Left kidney (tissue), 2 donors: ENCODE measurements around the gene FLT1. TPM values are rescaled to one million over a fixed set of nuclear protein-coding genes. Genes with fewer than 3 reads are reported as not detected.
A peak's percentile ranks its signal among the peaks of the same experiment; 100 is the strongest.

Experiments used
- DNase-seq: peaks from one replicate; pipeline ENCODE4 v3.0.0-alpha.2; 2013
- polyA plus RNA-seq: library from polyadenylated mRNA; unstranded; fragments of 120-200 nt; gene quantifications from one replicate; pipeline ENCODE4 v1.2.1, GENCODE V29; 2013; ENCODE audit not compliant: insufficient read length

The FLT1 gene
- polyA plus RNA-seq, 1 donor: 33.8 TPM

DNA sequence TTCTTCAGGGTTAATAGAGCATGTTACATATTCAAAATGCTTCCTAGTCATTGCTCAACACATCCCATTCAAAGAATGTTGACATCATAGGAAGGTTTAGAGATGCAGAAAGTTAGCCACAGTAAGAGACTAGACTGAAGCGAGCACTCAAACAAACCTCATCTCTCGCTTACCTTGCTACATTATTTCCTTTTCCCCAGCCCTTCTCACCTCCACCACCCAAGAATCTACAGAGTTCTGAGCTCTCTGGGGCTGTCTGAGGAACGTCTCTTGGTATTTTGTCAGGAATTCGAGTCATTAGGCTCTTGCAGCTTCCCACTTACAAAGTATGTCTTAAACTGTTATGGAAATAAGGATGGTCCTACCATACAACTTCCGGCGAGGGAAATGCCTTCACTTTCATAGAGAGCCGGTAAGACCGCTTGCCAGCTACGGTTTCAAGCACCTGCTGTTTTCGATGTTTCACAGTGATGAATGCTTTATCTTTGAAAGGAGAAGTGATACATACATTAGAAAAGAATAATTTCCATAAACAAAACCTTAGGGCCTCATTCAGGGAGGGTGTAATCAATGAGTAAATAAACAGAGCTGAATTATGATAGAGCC lies 65.1 kb downstream of the FLT1 start:
- no peak for DNase-seq

DNA sequence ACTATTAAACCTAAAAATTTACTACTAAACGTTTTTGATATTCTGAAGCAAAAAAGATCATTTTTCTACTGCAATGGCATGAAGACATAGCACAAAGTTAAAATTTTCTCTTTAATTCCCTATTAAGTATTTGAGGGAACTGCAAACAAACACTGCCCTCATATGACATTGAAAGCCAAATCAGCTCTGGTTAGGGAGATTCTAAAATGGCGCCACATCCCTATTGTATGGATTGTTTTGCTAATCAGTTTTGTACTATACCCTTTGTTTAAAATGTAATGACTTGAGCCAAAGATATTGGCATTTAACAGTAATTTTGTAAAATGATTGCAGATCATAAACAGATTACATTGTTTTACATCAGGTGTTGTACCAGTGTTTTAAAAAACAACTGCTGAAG lies 65.8 kb downstream of the FLT1 start:
- DNase-seq: no peak

DNA sequence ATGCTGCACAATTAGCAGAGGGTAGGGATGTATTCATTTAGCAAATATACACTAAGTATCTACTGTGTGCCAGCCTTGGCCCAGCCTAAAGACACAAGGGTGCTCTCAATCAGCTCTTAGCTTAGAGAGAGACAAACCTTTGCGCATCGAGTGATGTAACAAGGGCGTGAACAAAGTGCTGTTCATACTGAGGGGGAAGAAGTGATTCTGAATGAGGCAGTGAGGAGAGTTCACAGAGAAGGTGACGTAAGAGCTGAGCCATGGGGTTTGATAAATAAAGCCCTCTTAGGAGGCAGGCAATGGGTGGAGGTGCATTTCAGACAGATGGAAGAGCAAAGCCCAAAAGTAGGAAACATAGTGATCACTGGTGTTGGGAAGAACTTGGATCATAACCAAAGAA lies 68.5 kb downstream of the FLT1 start:
- DNase-seq: no peak

- no peak for DNase-seq
These were observed 69.1 kb downstream of the FLT1 start for GRCh38 chr13:28425793-28426192.

DNA sequence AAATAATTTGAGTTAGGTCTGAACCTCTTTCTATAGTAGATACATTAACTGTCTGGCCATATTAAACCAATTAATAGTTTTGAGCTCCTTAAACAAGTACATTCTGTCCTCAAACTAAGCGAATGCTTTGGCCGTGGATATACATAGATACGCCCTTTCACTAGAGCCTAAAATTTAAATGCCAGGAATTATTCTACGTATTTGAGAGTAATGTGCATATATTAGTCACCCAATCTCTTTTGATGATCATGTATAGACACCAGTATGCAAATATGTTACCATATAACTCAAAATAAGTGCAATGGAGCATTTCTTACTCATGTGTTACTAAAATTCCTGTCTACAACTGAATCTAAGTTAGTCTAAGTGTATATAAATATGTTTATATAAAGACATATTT lies 70.4 kb downstream of the FLT1 start:
- no peak for DNase-seq

GRCh38 chr13:28423010-28423409 lies 71.9 kb downstream of the FLT1 start:
- DNase-seq: no peak

GRCh38 chr13:28421676-28422410 lies 73.1 kb downstream of the FLT1 start:
- no peak for DNase-seq

DNA sequence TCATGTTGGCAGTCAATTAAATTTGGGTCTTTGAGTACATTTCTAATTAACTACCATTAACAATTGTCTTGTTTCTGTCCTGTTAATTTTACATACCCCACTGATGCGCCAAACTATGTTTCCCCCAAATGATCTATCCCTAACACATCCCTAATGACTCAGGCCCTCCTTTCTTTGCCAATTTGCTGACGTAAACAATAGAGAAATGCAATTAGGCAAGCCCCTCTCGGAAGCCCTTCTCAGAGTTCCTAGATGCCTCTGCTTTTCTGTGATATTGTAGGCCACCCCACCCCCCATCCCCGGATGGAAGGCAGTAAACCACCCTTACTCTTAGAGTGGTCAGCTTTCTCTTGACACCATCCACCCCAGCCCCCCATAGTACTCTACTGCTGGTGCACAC lies 74.2 kb downstream of the FLT1 start:
- no peak for DNase-seq

GRCh38 chr13:28415994-28416421 lies 78.9 kb downstream of the FLT1 start:
- no peak for DNase-seq

GRCh38 chr13:28413999-28414398 lies 80.9 kb downstream of the FLT1 start:
- no peak for DNase-seq

DNA sequence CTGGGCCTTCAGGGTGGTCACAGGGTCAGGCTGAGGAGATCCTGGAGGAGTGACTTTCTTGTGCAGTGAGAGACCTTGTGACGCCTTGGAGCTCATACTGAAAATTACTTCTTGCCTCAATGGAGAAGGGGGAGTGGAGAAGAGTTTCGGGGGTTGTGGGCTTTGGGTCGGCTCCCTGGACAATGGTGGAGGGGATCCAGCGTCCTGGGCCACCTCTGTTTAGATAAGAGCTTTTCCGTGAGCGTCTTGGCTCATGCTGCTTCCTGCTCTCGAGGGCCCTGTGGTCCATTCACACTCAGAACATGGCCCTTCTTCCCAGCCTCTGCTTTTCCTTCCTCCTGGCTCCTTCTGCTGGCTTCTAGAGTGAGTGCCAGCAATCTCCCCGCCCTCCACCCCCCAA lies 81.9 kb downstream of the FLT1 start:
- DNase-seq: no peak

- no peak for DNase-seq
These were observed 83.0 kb downstream of the FLT1 start for GRCh38 chr13:28411831-28412353.

DNA sequence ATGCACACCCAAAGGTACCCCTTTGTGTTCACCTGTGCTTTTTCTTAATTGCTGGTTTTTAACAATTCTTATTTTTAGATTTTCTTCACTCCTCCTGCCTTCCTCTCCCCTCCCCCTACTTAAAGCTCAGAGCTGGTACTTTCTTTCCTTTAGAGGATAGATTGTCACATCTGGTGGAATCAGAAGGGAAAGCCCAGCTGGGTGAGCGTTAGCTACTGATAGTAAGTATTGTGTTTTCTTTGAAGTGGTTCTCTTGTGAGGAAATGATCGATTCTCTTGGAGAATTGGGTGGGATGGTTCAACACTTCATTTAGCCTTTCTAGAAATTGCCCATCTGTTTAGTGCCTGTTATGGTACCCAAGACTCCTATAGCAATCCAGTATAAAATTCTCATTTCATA lies 84.8 kb downstream of the FLT1 start:
- no peak for DNase-seq

- DNase-seq: no peak
These were observed 85.3 kb downstream of the FLT1 start for GRCh38 chr13:28409648-28410047.

DNA sequence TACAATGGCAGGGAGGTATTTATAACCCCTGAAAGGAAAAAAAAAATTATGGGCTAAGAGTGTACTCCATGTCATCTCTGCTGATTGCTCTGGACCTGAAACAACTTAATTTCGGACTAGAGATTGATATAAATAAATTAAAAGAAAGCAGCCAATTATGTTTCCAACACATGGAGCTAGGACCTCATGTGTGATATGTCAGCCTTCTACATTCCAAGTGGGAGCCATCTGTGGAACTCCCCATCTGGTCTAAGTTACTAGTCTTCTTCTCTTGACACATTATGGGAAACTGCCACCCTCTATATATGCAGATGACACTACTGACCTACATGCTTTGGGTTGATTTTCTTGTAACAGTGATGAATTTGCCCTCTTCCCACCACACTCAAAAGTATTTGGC lies 86.1 kb downstream of the FLT1 start:
- no peak for DNase-seq

- peak; percentile 29 for DNase-seq
These were observed 86.6 kb downstream of the FLT1 start for GRCh38 chr13:28408235-28408848.

- DNase-seq: no peak
These were observed 88.1 kb downstream of the FLT1 start for GRCh38 chr13:28406733-28407266.

DNA sequence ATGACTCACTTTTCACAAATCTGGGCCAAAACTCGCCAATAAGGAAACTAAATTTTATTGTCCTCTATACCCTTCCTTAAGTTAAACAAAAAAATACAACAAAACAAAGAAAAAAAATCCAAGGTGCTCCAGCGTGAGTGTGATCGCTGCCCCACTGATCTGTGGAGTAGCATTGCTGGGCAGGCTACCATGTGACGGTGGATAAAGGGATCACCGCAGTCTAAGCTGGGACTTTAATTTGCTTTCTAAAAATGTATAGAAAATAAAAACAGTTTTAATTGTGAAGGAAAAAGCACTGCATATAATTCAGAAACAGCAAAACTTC lies 92.9 kb downstream of the FLT1 start:
- DNase-seq: no peak

DNA sequence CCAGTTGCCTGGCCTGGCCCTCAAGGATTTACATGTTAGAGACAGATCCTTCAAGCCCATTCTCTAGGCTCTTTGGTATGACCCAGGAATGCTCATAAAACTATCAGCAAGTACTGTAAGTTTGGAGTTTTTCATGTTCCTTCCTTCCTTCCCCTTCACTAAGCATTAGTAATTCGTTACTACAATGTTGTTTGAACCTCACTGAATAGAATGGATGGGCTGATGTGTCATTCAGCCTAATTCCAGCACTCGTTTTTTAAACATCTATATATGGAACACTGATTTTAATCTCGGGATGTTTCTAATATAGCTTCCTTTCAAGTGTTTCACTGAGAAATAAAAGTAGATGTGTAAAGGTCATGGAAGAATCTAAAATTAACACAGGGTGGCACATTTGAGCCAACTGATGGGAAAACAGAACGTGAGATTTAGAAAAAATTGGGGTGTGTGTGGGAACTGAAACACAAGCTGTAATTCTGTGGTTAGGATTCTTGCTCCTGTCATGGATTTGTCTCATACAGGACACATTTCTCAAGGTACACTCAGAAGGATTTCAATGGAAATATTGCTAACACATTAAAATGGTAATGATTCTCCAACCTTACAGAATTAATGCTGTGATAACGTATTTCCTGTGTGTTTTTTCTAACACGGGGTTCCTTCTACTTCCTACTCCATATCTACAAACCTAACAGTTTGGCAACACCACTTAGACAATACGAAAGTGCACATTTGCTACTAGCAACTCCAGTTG lies 93.4 kb downstream of the FLT1 start:
- DNase-seq: no peak

DNA sequence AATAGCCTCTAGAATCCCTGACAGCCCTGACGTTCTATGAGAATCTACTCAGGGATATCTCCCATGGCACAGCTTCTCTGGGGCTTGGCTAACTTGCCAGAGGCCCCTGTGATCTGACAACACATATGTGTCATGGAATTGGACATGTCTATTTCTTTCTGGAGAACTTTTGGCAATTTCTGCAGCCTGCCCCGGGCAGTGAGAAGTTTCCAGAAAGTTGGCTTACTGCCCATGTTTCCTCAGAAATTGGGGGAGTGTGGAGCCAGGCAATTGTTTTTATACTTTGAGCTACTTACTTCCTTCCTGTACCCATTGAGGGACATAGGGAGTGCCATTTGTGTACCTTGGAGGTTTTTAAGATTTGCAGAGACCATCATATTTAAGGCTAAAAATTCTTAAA lies 98.9 kb downstream of the FLT1 start:
- no peak for DNase-seq

DNA sequence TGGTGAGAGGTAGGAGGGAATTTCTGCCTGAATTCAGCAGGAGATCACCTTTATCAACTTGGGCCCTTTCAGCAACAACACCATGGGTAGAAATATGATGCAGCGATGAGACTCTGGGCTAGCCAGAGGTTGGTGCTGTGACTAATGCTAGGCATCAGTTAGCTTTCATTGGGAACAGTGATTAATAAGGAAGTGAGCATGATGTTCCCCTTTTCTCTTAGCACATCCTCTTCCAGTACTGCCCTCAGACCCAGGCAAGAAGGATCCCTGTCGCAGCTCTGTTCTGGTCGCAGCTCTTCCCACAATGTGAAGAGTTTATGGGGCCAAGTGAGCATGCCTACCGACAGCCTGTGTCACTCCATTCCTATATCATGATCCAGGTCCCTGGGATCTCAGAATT lies 100.5 kb downstream of the FLT1 start:
- no peak for DNase-seq

DNA sequence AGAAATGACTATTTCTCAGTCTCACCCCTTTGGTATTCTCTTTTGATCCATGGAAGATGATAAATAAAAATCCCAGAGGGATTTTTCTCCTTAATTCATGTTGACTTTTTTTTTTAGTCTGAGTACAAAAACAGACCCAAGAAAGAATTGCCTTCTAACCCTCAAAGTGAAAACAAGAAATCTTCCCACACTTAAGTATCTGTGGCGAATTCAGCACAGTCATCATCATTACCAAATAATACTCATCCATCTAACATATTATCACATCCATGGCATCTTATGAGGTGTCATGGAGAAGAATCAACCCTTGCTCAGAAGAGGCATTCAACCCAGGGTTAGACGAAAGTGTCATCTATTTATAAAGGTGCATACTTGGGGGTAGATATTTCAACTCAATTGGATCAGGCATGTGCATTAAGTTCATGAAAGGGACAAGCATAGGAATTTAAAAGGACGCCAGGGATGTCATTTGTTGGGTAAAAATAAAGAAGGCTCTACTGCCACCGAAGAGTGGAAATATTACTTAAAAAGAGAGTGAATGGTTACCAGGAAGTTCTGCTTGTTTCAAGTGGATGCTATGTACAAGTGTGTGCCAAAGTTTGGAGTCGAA lies 101.9 kb downstream of the FLT1 start:
- no peak for DNase-seq
